ENCODE data around the gene FBXO24.

Gene FBXO24

DNA sequence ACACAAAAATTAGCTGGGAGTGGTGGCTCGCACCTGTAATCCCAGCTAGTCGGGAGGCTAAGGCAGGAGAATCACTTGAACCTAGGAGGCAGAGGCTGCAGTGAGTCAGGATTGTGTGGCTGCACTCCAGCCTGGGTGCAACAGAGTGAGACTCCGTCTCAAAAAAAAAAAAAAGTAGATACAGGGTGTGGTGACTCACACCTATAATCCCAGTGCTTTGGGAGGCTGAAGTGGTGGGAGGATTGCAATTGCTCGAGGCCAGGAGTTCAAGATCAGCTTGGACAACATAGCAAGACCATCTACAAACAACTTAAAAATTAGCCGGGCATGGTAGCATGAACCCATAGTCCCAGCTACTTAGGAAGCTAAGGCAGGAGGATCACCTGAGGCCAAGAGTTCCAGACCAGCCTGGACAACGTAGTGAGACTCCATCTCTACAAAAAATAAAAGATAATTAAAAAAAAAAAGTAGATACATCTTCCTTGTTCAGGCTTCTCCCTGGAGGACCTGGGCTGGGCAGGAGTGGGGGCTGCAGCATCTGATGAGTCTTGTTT lies 28.3 kb downstream of the FBXO24 start:
- DNase-seq (ENCODE audit: low read depth, low spot score) = no peak

DNA sequence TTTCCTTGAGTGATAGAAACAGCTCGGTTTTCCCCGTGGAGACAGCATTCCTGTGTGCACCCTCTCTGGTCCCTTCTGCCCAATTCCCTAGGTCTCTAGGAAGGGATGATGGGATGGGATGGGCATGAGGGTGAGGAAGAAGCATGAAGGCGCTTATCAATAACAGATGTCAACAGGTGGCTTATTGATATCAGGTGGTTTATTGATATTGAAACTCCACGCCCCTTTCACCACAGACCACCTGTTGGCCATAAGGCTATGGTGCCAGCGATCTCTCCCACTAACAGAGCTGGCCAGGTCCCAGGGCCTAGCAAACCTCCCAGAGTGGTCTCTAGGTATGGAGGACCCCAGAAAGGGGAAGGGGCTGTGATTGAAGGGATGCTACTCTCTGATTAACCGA lies 34.1 kb downstream of the FBXO24 start:
- no peak for DNase-seq (ENCODE audit: low read depth, low spot score)

DNA sequence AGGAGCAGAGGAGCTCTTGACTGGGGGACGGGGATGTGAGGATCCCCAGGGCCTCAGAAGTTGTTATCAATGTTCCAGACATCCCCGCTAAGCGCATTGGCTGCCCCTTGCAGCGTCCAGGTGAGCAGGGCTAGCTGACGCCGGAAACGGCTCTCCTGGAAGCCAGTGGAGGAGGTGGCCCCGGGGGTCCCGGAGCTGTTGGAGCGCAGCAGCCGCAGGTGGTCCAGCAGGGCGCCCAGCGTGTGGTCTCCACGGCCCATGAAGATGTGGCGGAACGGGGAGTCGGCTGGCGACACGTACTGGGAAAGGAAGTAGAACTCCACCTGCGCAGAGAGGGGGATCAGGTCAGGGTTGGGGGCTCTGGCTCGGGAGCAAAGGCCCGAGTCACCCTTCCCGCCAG lies 34.7 kb downstream of the FBXO24 start:
- DNase-seq (ENCODE audit: low read depth, low spot score) = no peak

DNA sequence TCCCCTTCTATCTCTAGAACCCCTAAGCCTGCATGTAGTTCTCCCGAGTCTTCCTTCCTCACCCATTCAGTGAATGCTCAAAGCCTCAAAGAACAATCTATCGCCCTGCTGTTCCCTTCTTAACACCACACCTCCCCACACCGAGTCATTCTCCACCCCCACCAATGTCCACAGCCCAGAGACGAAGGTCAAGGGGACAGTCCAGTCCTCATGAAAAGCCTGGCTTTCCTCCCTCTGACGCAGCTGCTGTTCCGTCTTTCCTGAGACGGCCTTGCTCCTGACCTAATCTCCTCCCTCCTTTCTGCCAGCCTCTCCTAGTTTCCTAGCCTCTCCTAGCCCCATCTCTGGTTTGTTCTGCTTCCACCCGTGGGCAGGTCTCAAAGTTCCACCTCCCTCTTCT lies 35.4 kb downstream of the FBXO24 start:
- no peak for DNase-seq (ENCODE audit: low read depth, low spot score)

DNA sequence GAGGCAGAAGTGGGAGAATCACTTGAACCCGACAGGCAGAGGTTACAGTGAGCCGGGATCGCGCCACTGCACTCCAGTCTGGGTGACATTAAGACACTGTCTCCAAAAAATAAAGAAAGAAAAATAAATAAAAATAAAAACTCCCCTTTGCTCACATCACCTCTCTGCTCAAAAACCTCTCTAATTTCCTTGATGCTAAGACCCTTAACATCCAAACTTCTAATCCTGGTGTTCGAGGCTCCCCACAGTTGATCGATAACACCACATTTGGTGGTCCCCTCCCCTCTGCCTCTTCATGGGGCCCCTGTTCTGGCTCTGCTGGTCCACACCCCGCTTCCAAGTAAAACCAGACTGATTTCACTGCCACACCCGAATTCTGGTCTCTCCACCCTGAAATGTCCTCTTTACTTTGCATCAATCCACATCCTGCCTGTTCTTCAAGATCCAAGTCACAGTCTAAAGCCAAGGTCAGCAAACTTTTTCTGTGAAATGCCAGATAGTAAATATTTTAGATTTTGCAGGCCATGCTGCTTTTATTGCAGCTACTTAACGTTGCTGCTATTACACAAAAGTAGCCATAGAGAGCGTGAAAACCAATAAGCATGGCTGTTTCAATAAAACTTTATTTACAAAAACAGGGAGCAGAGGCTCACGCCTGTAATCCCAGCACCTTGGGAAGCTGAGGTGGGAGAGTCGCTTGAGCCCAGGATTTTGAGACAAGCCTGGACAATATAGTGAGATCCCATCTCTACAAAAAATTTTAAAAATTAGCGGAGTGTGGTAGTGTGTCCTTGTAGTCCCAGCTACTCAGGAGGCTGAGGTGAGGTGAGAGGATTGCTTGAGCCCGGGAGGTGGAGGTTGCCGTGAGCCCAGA lies 38.1 kb downstream of the FBXO24 start:
- no peak for DNase-seq (ENCODE audit: low read depth, low spot score)

DNA sequence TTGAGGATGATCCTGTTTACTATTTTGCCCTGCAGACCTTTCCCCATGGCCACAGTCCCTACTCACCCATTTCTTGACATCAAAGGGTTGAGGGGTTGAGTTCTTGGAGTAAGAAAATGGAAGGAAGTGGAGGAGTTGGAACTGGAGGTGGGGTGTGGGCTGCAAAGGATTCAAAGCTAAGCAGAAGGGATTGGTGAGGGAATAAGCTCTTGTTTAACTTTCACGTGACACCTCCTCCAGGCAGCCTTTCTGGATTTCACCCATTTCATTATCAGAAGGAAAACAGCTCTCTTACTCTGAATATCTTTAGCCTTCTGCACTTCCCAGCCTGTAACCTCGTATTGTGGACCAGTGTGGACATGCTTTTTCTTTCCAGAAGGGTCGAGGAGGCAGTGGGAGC lies 39.9 kb downstream of the FBXO24 start:
- DNase-seq (ENCODE audit: low read depth, low spot score) = no peak

DNA sequence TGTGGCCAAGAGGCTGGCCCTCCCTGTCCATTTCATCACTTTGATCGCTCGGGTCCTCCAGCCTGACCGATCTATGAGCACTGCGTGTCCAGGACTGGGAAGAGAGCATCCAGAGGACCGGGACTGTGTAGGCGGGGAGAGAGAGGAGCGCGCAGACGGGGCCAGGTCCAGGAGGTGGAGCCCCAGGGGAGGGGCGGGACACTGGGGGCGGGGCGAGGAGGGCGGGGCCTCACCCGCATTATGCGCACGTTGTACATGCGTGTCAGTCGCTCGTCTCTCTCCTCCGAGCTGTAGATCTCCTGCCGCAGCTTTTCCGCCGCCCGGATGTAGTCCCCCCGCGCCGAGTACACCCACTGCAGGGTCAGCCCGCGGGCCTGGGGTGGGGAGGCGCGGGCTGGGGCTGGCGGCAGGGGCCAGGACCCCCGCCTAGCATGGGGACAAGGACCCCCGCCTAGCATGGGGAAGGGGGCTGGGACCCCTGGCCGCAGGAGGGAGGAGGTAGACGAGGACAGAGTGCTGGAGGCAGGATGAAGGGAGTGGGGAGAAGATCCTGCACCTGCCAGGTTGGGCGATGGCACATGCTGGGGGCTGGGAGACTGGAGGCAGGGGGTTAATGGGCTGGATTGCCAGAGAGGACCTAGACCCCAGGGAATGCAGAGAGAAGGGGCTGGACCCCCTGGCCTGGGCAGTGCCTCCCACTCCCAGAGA lies 40.6 kb downstream of the FBXO24 start:
- DNase-seq (ENCODE audit: low read depth, low spot score) = no peak

DNA sequence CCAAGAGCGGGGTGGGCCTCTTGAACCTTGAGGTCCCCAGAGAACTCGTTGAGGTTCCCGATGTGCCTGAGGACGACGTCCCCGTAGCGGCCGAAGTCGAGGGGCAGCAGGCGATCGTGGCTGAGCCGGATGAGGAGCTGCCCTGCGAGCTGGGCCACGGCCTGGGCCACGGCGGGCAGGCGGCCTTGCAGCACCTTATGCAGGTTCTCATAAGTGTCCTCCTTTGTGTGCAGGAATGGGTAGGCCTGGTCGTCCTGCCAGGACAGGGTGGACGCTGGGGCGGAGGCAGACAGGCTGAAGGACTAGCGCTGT lies 41.1 kb downstream of the FBXO24 start:
- DNase-seq (ENCODE audit: low read depth, low spot score) = no peak

DNA sequence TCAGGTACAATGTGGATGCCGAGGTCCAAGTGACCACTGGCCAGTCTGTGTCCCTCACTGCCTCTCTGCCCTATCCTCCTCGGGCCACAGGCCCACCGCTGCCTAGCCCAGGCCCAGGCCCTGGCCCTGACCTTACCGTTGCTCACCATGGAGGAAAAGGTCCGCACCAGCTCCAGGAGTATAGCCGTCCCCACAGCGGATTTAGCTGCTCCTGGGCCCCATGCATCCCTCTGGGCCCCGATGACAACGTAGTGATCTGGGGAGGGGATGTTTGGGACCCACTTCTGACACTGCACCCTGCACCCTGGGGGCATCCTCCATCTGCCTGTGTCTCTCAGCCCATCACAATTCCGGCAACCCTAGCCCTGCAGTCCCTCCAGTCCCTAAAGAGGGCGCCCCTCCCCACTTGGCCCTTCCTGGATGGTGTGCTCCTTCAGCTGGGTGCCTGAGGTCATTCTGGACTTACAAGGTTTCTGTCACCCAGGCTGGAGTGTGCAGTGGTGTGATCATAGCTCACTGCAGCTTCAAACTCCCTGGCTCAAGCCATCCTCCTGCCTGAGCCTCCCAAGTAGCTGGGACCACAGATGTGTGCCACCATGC lies 43.1 kb downstream of the FBXO24 start:
- DNase-seq (ENCODE audit: low read depth, low spot score) = no peak

DNA sequence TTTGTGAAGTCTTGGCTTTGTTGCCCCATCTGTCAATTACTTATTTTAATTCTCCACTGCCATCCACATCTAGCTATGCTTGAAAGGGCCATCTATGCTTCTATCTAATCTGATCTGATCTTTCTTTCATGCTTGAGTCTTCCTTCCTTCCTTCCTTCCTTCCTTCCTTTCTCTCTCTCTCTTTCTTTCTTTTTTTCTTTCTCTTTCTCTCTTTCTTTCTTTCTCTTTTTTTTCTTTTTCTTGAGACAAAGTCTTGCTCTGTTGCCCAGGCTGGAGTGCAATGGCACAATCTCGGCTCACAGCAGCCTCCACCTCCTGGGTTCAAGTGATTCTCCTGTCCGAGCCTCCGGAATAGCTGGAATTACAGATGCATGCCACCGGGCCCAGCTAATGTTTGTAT lies 43.9 kb downstream of the FBXO24 start:
- DNase-seq (ENCODE audit: low read depth, low spot score) = no peak

DNA sequence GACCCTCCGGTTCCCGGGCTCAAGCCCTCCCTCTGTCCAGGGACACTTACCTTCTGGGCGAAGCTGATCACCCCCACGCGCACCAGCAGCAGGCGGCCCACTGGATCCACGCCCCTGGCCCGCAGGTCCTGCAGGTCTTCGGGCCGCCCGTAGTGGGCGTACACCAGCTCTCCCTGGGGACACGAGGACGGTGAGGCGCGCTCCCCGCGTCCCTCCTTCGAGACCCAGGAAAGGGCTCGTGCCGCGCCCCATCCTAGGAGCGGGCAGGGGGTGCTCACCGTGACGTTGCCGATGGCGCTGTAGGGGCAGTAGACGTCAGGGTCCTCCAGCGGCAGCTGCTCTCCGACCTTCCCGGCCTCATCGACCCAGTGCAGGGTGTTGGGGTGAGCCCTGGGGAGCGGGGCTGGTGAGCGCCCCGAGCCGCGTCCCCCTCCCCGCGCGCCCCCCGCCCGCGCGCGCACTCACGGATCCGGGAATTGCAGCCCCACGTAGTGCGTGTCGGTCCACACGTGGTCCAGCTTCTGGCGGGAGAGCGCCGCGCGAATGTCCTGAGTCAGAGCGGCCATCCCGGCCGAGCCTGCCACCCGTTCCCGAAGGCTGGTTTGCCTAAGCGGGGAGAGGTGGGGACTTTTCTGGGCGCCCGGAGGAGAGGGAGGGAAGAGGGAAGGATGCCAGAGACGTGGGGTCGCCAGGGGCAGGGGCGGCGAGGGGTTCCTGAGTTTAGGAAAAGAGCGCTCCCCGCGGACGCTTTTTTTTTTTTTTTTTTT lies 47.0 kb downstream of the FBXO24 start:
- no peak for DNase-seq (ENCODE audit: low read depth, low spot score)

DNA sequence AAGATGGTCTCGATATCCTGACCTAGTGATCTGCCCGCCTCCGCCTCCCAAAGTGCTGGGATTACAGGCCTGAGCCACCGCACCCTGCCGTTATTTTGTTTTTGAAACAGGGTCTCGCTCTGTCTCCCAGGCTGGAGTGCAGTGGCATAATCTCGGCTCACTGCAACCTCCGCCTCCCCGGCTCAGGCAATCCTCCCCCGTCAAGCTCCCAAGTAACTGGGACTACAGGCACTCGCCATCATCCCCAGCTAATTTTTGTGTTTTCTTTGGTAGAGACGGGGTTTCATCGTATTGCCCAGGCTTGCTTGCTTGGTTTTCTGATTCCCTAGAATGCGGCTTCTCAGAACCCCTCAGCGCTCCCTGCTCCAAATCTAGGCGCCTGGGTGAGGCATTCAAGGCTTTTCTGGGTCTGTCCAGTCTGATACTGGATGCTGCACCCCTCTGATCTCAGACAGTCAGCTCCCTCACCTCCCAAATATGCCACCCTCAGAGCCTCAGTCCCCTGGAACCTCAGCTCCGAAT lies 53.9 kb downstream of the FBXO24 start:
- DNase-seq (ENCODE audit: low read depth, low spot score) = no peak

DNA sequence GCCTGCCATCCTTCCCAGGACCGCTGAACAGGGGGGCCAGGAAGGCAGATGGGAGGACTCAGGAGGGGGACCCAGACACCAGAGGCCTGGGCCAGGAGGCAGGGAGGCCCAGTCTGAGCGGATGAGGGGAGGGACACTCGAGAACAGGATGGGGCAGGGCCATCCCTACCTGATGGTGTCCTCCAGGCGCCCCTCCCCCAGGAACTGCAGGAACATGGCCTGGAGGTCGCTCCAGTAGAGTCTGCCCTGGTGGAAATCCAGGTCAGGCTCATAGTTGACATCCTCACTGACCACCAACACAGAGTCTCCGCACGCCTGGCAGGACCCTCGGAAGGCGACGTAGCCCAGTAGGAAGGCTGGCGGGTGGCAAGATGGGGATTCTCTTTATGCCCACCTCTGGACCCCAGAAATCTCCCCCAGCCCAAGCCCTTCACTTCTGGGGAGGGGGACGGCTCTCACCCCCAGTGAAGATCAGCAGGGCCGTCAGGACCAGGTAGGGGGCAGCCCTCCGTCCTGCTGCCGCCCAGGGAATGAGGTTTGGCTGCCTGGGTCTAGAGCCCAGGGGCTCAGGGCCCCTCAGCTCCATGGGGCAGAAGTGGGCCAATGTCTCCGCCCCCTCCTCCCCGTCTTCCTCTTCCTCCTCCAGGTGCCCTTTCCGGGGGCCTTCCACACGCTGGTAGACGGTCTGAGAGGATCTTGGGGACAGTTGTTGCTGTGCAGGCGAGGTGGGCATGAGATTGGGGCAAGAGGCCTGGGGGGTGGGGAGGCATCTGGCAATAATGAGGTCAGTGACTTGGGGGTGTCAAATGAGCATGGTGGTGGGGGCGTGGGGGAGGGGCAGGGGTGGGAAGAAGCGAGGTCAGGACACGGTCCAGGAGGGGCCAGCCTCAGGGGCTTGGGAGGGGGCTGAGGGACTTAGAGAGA lies 54.7 kb downstream of the FBXO24 start:
- DNase-seq (ENCODE audit: low read depth, low spot score) = no peak

DNA sequence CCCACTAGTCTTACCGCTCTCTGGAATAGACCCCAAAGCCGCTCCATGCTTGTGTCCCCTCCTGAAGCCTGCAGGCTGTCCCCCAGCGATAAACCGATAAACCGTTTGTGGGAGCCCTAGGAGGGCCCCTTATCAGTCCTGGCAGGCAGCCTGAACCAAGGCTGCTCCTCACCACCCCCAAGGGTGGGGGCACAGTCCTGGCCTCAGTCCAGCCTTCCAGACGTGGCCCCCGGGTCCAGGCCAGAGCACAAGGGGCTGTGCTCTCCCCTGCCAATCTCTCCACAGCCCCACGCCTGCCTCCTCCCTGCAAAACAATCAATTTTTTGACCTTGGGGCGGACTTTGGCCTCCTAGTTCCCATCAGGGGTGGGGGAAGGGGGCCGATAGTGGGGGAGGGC lies 55.3 kb downstream of the FBXO24 start, which contains the start of gene TFR2:
TFR2 (minus strand) TSS at position 90 of the 397 bp plus-strand sequence; CDS start at position 47, 43 bp downstream.
- no peak for DNase-seq (ENCODE audit: low read depth, low spot score)

DNA sequence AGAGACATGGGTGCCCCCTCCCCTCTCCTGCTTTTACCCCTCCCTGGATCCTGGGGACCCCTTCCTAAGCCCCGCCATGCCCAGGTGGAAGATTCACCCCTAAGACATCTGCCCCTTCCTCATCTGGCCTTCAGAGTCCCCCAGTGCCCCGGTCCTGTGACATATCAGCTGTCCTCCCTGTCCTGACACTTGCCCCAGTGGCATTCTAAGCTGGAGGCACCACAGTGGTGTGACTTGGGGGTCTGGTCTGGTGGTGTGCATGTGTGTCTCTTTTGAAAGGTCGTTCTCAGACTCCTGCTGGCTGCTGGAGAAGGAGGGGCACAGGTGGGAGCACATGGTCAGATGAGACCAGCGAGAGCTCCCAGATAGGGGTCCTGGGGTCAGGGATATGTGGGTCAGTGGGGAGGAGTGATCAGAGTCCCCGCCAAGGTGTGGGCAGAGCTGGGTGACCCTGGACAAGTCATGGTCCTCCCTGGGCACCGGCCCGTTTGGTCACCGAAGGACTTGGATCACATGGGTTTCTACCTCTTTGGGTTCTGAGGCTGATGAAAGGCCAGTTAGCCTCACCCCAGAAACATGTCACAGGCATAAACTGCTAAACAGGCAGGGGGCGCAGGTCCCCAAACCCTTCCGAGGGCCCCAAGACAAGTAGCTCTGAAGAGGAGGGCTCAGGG lies 55.9 kb downstream of the FBXO24 start:
- DNase-seq (ENCODE audit: low read depth, low spot score) = no peak

DNA sequence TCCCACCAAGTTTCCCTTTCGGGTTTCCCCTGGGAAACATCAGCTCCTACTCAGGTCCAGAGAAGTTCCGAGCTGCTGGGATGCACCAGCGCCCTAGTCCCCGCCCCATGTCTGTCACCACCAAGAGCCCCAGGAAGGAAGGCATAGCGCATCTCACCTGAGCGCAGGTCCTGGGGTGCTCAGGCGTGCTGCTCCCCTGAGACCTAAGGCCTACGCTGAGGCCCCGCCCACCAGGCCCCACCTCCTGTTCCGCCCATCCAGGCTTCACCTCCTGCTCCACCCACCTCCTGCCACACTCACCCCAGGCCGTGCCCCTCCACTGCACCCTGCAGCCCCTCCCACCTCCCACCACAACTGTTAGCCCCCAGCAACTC lies 56.4 kb downstream of the FBXO24 start:
- DNase-seq (ENCODE audit: low read depth, low spot score) = no peak

DNA sequence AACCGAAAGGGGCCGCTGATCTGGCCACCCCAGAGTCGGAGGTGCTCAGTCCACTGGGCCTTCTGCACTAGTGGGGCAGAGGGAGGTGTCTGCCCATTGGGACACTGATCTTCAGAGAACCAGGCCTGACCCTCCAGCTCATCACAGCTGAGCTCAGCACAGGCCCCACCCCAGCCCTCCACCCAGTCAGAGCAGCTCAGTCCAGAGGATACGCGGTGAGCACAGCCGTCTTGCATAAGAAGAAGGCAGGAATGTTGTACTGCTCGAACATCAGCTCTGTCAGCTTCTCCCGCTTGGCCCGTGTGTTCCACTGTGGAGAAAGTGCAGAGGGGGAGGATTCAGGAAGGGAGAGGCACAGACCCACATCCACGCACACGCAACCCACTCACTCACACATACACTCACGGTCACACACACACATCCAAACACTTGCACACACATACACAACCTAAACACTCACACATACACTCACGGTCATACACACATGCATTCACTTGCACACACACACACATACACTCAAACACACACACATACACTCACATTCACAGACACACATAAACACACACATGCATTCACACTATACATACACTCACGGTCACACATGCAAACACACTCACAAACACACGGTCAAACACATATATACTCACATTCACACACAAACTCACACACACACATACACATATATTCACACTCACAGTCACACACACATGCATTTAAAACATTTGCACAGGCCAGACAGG lies 63.9 kb downstream of the FBXO24 start:
- DNase-seq (ENCODE audit: low read depth, low spot score) = no peak

Measured in iPS DF 19.7 (cell line).